GM21381 (cell line): ENCODE measurements around the gene CDKN2B-AS1.

ENCODE experiments used
- ATAC-seq: cut with Tn5 transposase; IDR thresholded peaks from one replicate; pipeline ENCODE4 v1.9.1; 2021; ENCODE audit warnings: mild to moderate bottlenecking, moderate library complexity; ENCODE audit not compliant: unreplicated experiment

CDKN2B-AS1 gene

GRCh38 chr9:22078081-22078480, 83.5 kb downstream of the CDKN2B-AS1 start:
- no peak for ATAC-seq

- ATAC-seq = peak; percentile 87
Observed at GRCh38 chr9:22079873-22080341, 85.3 kb downstream of the CDKN2B-AS1 start.

DNA sequence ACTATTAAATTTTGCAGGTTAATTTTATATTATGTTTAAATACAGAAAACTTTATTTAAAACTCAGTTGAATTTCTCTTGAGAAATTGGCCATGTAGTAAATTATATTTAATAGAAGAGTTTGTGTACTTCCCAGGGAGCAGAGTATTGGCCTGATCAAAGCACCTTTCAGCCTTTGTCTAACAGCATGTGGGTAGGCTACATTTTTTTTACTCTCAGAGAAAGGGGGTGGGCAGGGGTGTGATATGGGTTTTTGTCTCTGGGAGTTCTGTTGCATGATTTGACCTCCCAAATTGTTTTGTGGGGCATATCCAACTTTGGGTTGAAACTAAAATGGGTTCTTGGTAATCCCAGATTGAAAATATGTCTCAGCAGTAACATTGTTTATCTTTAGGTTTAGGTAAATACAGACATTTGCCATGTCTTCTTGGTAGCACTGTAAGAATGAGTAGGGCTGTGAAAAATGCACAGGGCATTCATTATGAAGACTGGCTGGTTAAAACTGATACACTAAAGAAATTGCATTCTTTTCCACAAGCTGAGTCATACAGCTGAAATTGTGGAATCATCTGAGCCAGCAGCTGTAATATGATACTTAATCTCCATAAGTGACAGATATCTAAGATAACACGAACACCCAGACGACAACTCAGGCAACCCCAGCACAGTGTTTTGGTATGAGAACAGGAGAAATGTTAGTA, 89.9 kb downstream of the CDKN2B-AS1 start:
- no peak for ATAC-seq

GRCh38 chr9:22088053-22088716, 93.6 kb downstream of the CDKN2B-AS1 start:
- no peak for ATAC-seq

GRCh38 chr9:22088717-22089061, 94.1 kb downstream of the CDKN2B-AS1 start:
- ATAC-seq = no peak

- no peak for ATAC-seq
Observed at GRCh38 chr9:22097707-22098106, 103.1 kb downstream of the CDKN2B-AS1 start.

- ATAC-seq = no peak
Observed at GRCh38 chr9:22098643-22099332, 104.2 kb downstream of the CDKN2B-AS1 start.

- no peak for ATAC-seq
Observed at GRCh38 chr9:22100626-22101025, 106.0 kb downstream of the CDKN2B-AS1 start.

- ATAC-seq = no peak
Observed at GRCh38 chr9:22102146-22103053, 107.8 kb downstream of the CDKN2B-AS1 start.

DNA sequence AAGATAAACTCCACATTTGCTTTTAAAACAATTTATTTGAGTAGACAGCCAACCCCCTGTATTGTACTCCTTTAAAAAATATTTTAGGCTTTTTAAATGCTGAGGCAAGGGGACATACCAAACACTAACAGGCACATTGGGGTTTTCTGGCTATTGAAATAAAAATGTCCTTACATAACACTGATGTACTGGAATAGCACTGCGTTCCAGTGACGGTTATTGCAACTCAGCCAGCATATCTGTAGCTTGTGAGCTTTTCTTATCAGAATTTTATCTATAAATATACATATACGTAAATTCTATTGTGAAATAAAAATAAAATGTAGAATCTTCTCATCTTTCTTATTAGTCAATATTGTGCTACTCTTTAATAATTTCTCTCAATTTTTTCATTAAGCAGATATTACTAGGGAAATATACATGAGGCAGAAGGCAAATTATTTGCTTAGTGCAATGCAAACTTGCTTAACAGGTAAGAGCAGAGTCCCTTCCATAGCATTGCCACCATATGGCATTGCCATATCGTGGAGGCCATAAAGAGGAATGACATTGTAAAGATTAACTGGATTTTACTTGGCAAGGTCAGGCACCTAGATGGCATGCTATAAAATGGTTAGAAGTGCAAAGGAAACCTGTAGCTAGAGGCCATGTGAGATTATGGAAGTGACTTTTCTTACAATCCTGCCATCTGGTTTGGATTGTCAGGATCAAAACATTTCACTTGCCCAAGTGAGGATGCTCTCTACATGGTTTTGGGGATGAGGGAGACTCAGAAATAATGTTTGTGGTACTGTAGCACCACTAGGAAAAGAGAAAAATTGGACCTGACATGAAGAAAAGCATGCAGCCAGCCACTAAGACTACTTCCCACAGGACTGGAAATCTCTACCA, 109.3 kb downstream of the CDKN2B-AS1 start:
- no peak for ATAC-seq

- ATAC-seq = peak; percentile 99
Observed at GRCh38 chr9:22105005-22105722, 110.6 kb downstream of the CDKN2B-AS1 start.

GRCh38 chr9:22107202-22108045, 112.8 kb downstream of the CDKN2B-AS1 start:
- no peak for ATAC-seq

GRCh38 chr9:22108581-22109370, 114.2 kb downstream of the CDKN2B-AS1 start:
- no peak for ATAC-seq

- ATAC-seq = no peak
Observed at GRCh38 chr9:22111176-22111953, 116.8 kb downstream of the CDKN2B-AS1 start.

DNA sequence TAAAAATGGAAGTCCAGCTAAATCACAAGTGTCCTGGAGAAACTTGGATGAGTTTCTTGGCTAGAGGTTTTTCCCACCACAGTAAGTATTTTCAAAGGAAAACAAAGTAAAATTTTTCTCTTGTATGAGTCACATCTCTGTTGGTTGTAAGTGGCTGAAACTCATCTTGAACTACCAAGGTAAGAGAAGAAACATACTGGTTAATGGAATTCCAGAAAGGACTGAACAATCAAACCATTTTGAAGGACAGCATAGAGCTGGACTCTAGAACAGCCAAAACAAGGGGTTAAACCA, 117.3 kb downstream of the CDKN2B-AS1 start:
- ATAC-seq = no peak

DNA sequence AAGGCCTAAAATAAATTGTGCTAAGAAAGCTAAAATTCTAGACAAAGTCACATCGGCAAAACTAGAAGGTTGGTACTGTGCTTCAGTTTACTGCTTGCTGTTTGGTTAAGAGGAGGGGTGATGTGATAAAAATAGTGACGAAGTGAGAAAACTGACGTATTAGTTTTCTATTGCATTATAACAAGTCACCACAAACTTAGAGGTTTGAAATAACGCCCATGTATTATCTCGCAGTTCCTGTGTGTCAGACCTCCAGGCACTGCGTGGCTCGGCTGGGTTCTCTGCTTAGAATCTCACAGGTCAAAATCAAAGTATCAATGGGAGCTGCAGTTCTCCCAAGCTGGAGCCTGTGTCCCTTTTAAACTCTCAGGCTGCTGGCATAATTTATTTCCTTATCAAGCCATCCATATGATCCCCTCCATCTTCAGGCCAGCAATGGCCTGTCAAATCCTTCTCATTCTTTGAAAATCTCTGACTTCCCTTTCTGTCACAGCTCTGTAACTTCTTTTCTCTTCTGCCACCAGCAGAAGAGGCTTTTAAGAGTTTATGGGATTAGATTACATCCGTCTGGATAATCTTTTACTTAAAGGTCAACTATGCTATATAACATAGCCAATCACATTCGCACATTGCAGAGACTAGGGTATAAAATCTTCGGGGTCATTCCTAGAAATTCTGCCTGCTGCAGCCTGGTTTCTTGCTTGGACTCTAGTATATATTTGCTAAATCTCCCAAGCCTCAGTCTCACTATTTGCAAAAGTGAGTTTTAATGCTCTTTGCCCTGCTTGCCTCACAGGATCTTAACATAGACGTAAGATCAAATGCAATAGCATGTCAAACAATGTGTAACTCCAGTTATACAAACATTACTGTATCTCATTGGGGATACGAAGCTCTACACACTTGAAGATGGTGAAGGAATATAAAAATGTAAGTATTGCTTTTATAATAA, 118.6 kb downstream of the CDKN2B-AS1 start:
- ATAC-seq = no peak
